ENCODE data around the gene OPA3.

OPA3 gene

GRCh38 chr19:45556835-45557234, 27.8 kb downstream of the OPA3 start:
- Histone ChIP-seq H3K36me3 (ENCODE audit: insufficient read depth, low read length) (peaks cover 7% of the 10 kb centered on the region), H3K9ac (ENCODE audit: low read depth, low read length) (no peak overlapping the region), H3K4me1 (ENCODE audit: insufficient read depth, low read length) (no peaks in the 10 kb centered on the region), H3K79me2 (ENCODE audit: insufficient read depth, low read length) (peaks cover 2% of the 10 kb centered on the region; the same call in 1 of the 2 replicates), H2AFZ (ENCODE audit: low read depth, low read length) (no peak overlapping the region), H3K4me2 (ENCODE audit: insufficient read depth, low read length) (no peak overlapping the region), H3K4me3 (ENCODE audit: low read depth in 1 of 2, low read length in 2 of 2) (no peak overlapping the region), H3K27ac (ENCODE audit: low read length) (no peak overlapping the region), H3K27me3 (ENCODE audit: insufficient read depth, low read length, poor library complexity) (no peaks in the 10 kb centered on the region), H4K20me1 (ENCODE audit: insufficient read depth, low read length) (peaks cover 11% of the 10 kb centered on the region), H3K9me3 (ENCODE audit: insufficient read depth, low read length, severe bottlenecking) (no peaks in the 10 kb centered on the region)
- DNase-seq (no peak), ATAC-seq (ENCODE audit: insufficient read depth, low read depth) (no peak)
- TF ChIP-seq EZH2 (IDR thresholded peaks at IDR 0.05; ENCODE audit: borderline replicate concordance, low read depth, low read length, severe bottlenecking) (no peak), CTCF (IDR thresholded peaks at IDR 0.05; ENCODE audit: borderline replicate concordance, extremely low read depth, low read length, poor library complexity, severe bottlenecking) (no peak)

- no peaks in the 10 kb centered on the region for H3K4me1 ChIP-seq (ENCODE audit: insufficient read depth, low read length)
- H2AFZ ChIP-seq (ENCODE audit: low read depth, low read length): no peak overlapping the region
- TF ChIP-seq EZH2 (IDR thresholded peaks at IDR 0.05; ENCODE audit: borderline replicate concordance, low read depth, low read length, severe bottlenecking) (no peak), CTCF (IDR thresholded peaks at IDR 0.05; ENCODE audit: borderline replicate concordance, extremely low read depth, low read length, poor library complexity, severe bottlenecking) (no peak)
- H3K4me2 ChIP-seq (ENCODE audit: insufficient read depth, low read length): no peak overlapping the region
- peaks cover 7% of the 10 kb centered on the region for H3K36me3 ChIP-seq (ENCODE audit: insufficient read depth, low read length)
- DNase-seq (no peak), ATAC-seq (ENCODE audit: insufficient read depth, low read depth) (no peak)
- H3K9ac ChIP-seq (ENCODE audit: low read depth, low read length): no peak overlapping the region
- peaks cover 11% of the 10 kb centered on the region for H4K20me1 ChIP-seq (ENCODE audit: insufficient read depth, low read length)
- H3K9me3 ChIP-seq (ENCODE audit: insufficient read depth, low read length, severe bottlenecking): no peaks in the 10 kb centered on the region
- H3K27me3 ChIP-seq (ENCODE audit: insufficient read depth, low read length, poor library complexity): no peaks in the 10 kb centered on the region
- H3K27ac ChIP-seq (ENCODE audit: low read length): no peak overlapping the region
- H3K4me3 ChIP-seq (ENCODE audit: low read depth in 1 of 2, low read length in 2 of 2): no peak overlapping the region
- H3K79me2 ChIP-seq (ENCODE audit: insufficient read depth, low read length): no peaks in the 10 kb centered on the region; the same call in 1 of the 2 replicates
Observed at GRCh38 chr19:45554481-45554880, 30.1 kb downstream of the OPA3 start.

GRCh38 chr19:45553464-45553863, 31.1 kb downstream of the OPA3 start:
- Histone ChIP-seq H3K9me3 (ENCODE audit: insufficient read depth, low read length, severe bottlenecking) (no peaks in the 10 kb centered on the region), H3K27me3 (ENCODE audit: insufficient read depth, low read length, poor library complexity) (no peaks in the 10 kb centered on the region), H3K36me3 (ENCODE audit: insufficient read depth, low read length) (peaks cover 7% of the 10 kb centered on the region), H3K27ac (ENCODE audit: low read length) (no peak overlapping the region), H3K4me3 (ENCODE audit: low read depth in 1 of 2, low read length in 2 of 2) (no peak overlapping the region), H3K79me2 (ENCODE audit: insufficient read depth, low read length) (no peaks in the 10 kb centered on the region; the same call in 1 of the 2 replicates), H3K4me2 (ENCODE audit: insufficient read depth, low read length) (no peak overlapping the region), H4K20me1 (ENCODE audit: insufficient read depth, low read length) (peaks cover 11% of the 10 kb centered on the region), H3K4me1 (ENCODE audit: insufficient read depth, low read length) (no peaks in the 10 kb centered on the region), H2AFZ (ENCODE audit: low read depth, low read length) (no peak overlapping the region), H3K9ac (ENCODE audit: low read depth, low read length) (no peak overlapping the region)
- TF ChIP-seq EZH2 (IDR thresholded peaks at IDR 0.05; ENCODE audit: borderline replicate concordance, low read depth, low read length, severe bottlenecking): no peak
- TF ChIP-seq CTCF (IDR thresholded peaks at IDR 0.05; ENCODE audit: borderline replicate concordance, extremely low read depth, low read length, poor library complexity, severe bottlenecking): no peak
- no peak for DNase-seq
- ATAC-seq (ENCODE audit: insufficient read depth, low read depth): no peak

All from DND-41 (cell line).